ENCODE results near the gene PIGK. TPM values are rescaled to one million over a fixed set of nuclear protein-coding genes. Genes with fewer than 3 reads are reported as not detected.

PIGK gene
- total and polyA plus RNA-seq, 2 of the 4 experiments (the other 2 are of a cell fraction), result 15.6 to 21.2 TPM

DNA sequence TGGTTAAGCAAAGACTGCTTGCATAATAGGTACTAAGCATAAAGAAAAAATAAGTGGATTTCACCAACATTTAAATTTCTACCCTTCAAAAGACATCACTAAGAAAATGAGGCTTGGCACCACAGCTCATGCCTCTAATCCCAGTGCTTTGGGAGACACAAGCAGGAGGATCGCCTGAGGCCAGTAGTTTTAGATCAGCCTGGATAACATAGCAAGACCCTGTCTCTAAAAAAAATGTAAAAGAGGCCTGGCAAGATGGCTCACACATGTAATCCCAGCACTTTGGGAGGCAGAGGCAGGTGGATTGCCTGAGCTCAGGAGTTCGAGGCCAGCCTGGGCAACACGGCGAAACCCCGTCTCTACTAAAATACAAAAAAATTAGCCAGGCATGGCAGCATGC is 73.0 kb downstream of the PIGK start:
- Histone ChIP-seq H3K27me3 (ENCODE audit: control insufficient read depth, insufficient read depth, low read length) (no peaks in the 10 kb centered on the region), H3K36me3 (ENCODE audit: control insufficient read depth, insufficient read depth, low read length) (no peaks in the 10 kb centered on the region), H3K56ac (ENCODE audit: extremely low read depth, insufficient read depth, low read length) (no peak overlapping the region), H2BK120ac (ENCODE audit: low read depth, low read length) (no peak overlapping the region), H3K79me1 (ENCODE audit: low read depth in 1 of 2, low read length in 2 of 2) (no peaks in the 10 kb centered on the region), H3K18ac (ENCODE audit: low read depth, low read length) (no peak overlapping the region), H3K23ac (ENCODE audit: low read depth, low read length) (no peak overlapping the region), H2AK9ac (replicated peaks; ENCODE audit: low read depth, low read length, poor library complexity) (no peak overlapping the region), H4K8ac (ENCODE audit: low read depth in 2 of 2, low read length in 2 of 2) (no peak overlapping the region), H4K91ac (ENCODE audit: insufficient read depth, low read depth, low read length) (no peak overlapping the region; the same call in 1 of the 2 replicates), H3K14ac (replicated peaks; ENCODE audit: low read depth, low read length) (no peak overlapping the region), H4K20me1 (ENCODE audit: insufficient read depth, low read length) (no peaks in the 10 kb centered on the region), H2BK15ac (ENCODE audit: low read depth, low read length) (no peak overlapping the region), H3K9ac (ENCODE audit: low read depth, low read length) (no peak overlapping the region), H3K27ac (ENCODE audit: insufficient read depth, low read length) (no peak overlapping the region), H2AK5ac (ENCODE audit: low read depth, low read length) (no peak overlapping the region), H3K4me2 (ENCODE audit: low read depth, low read length) (no peak overlapping the region), H3K4me3 (ENCODE audit: insufficient read depth, low read depth, low read length) (no peak overlapping the region), H2BK20ac (ENCODE audit: low read depth, low read length) (no peak overlapping the region), H3K9me3 (ENCODE audit: control insufficient read depth, insufficient read depth, low read length) (no peaks in the 10 kb centered on the region), H2BK5ac (ENCODE audit: low read depth, low read length, poor library complexity, severe bottlenecking) (no peak overlapping the region), H4K5ac (ENCODE audit: low read depth, low read length) (no peak overlapping the region), H2AFZ (replicated peaks; ENCODE audit: low read length, poor library complexity) (no peak overlapping the region), H3K9me1 (ENCODE audit: insufficient read depth, low read length) (no peaks in the 10 kb centered on the region), H3K4ac (ENCODE audit: low read depth, low read length) (no peak overlapping the region), H3K4me1 (ENCODE audit: control insufficient read depth, insufficient read depth, low read length) (no peaks in the 10 kb centered on the region)
- POLR2A ChIA-PET (ENCODE audit: unreplicated experiment), result no interaction called here
- intact Hi-C loops (cut with micrococcal nuclease), result loop anchor here (5.0 to 10.0 kb wide), 2 partner anchors 136 to 759 kb away; partner anchors contain the start of gene AK5
- dilution Hi-C loops (cut with HindIII; ENCODE audit: low sequenced_read_pairs, unreplicated experiment), result no loop called here
- no TSS peak for BruUV-seq (replicated peaks)
- CTCF ChIA-PET, result no interaction called here
- no peak for TF ChIP-seq RFX5 (IDR thresholded peaks at IDR 0.05; ENCODE audit: low read depth, low read length)
- TF ChIP-seq, protein P1, sequence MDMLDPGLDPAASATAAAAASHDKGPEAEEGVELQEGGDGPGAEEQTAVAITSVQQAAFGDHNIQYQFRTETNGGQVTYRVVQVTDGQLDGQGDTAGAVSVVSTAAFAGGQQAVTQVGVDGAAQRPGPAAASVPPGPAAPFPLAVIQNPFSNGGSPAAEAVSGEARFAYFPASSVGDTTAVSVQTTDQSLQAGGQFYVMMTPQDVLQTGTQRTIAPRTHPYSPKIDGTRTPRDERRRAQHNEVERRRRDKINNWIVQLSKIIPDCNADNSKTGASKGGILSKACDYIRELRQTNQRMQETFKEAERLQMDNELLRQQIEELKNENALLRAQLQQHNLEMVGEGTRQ (IDR thresholded peaks at IDR 0.05; ENCODE audit: low read depth, low read length), result no peak
- no peak for TF ChIP-seq POLR2A (IDR thresholded peaks at IDR 0.05; ENCODE audit: low read depth, low read length)
- TF ChIP-seq RCOR1 (IDR thresholded peaks at IDR 0.05; ENCODE audit: insufficient replicate concordance, low read length), result no peak
- TF ChIP-seq MAZ (IDR thresholded peaks at IDR 0.05; ENCODE audit: borderline replicate concordance, low read depth, low read length), result no peak
- TF ChIP-seq CHD1 (IDR thresholded peaks at IDR 0.05; ENCODE audit: low read depth, low read length), result no peak
- TF ChIP-seq, protein P2, sequence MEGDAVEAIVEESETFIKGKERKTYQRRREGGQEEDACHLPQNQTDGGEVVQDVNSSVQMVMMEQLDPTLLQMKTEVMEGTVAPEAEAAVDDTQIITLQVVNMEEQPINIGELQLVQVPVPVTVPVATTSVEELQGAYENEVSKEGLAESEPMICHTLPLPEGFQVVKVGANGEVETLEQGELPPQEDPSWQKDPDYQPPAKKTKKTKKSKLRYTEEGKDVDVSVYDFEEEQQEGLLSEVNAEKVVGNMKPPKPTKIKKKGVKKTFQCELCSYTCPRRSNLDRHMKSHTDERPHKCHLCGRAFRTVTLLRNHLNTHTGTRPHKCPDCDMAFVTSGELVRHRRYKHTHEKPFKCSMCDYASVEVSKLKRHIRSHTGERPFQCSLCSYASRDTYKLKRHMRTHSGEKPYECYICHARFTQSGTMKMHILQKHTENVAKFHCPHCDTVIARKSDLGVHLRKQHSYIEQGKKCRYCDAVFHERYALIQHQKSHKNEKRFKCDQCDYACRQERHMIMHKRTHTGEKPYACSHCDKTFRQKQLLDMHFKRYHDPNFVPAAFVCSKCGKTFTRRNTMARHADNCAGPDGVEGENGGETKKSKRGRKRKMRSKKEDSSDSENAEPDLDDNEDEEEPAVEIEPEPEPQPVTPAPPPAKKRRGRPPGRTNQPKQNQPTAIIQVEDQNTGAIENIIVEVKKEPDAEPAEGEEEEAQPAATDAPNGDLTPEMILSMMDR (conservative IDR thresholded peaks at IDR 0.05; ENCODE audit: low read depth, low read length), result no peak
- TF ChIP-seq MXI1 (IDR thresholded peaks at IDR 0.05; ENCODE audit: borderline replicate concordance, low read depth, low read length), result no peak
- TF ChIP-seq BHLHE40 (IDR thresholded peaks at IDR 0.05; ENCODE audit: low read depth, low read length), result no peak
- TF ChIP-seq MAFK (IDR thresholded peaks at IDR 0.05; ENCODE audit: low read depth, low read length), result no peak
- TF ChIP-seq CEBPB (IDR thresholded peaks at IDR 0.05; ENCODE audit: low read depth, low read length), result no peak
- TF ChIP-seq NFE2L2 (IDR thresholded peaks at IDR 0.05; ENCODE audit: low read depth, low read length), result no peak
- TF ChIP-seq FOS (IDR thresholded peaks at IDR 0.05; ENCODE audit: low read depth, low read length), result no peak
- no peak for TF ChIP-seq RAD21 (IDR thresholded peaks at IDR 0.05; ENCODE audit: low read length)
- no peak for DNase-seq
- in situ Hi-C loops (cut with MboI; ENCODE audit: low sequenced_read_pairs), result loop anchor here (10.0 kb wide), 2 partner anchors 811 to 991 kb away; no protein-coding TSS in a partner anchor
- no CpG with 5 or more reads among the region's 5 CpGs for WGBS, 2 experiments (ENCODE audit: extremely low coverage in 2 of 2, insufficient read length in 1 of 2)
- no peak for ATAC-seq (ENCODE audit: low read depth)

Data from IMR-90 (cell line).